CD4-positive, alpha-beta T cell treated with Interleukin-6 at 100 ng/mL for 8 hours (primary cell): Measurements from ENCODE around the gene RAB35.

Experiments
- DNase-seq: peaks from one replicate; pipeline ENCODE4 v3.0.0-alpha.2; 2020; ENCODE audit warnings: mixed read lengths, low spot score

RAB35 gene

GRCh38 chr12:120103371-120103770 is 13.2 kb downstream of the RAB35 start:
- no peak for DNase-seq

- DNase-seq = no peak
These were observed 13.6 kb downstream of the RAB35 start for GRCh38 chr12:120103044-120103338.

- no peak for DNase-seq
These were observed 14.1 kb downstream of the RAB35 start for GRCh38 chr12:120102189-120103043.

GRCh38 chr12:120101617-120102016 is 14.9 kb downstream of the RAB35 start:
- DNase-seq = no peak

- DNase-seq = no peak
These were observed 15.4 kb downstream of the RAB35 start for GRCh38 chr12:120101182-120101581.

- DNase-seq = no peak
These were observed 15.9 kb downstream of the RAB35 start for GRCh38 chr12:120100630-120101029.

- no peak for DNase-seq
These were observed 16.8 kb downstream of the RAB35 start for GRCh38 chr12:120099738-120100137.

GRCh38 chr12:120098756-120099470 is 17.6 kb downstream of the RAB35 start:
- DNase-seq = no peak

GRCh38 chr12:120096671-120097202 is 19.8 kb downstream of the RAB35 start:
- no peak for DNase-seq

GRCh38 chr12:120095736-120096135 is 20.8 kb downstream of the RAB35 start:
- DNase-seq = no peak

GRCh38 chr12:120095331-120095730 is 21.2 kb downstream of the RAB35 start:
- no peak for DNase-seq

GRCh38 chr12:120094485-120094884 is 22.1 kb downstream of the RAB35 start:
- no peak for DNase-seq

- DNase-seq = no peak
These were observed 22.8 kb downstream of the RAB35 start for GRCh38 chr12:120093592-120094355.

- DNase-seq = no peak
These were observed 23.3 kb downstream of the RAB35 start for GRCh38 chr12:120093336-120093591.

GRCh38 chr12:120092551-120093335 is 23.8 kb downstream of the RAB35 start:
- DNase-seq = no peak

- no peak for DNase-seq
These were observed 25.0 kb downstream of the RAB35 start for GRCh38 chr12:120091371-120092090.

GRCh38 chr12:120090626-120091295 is 25.8 kb downstream of the RAB35 start:
- no peak for DNase-seq

GRCh38 chr12:120090206-120090605 is 26.3 kb downstream of the RAB35 start:
- no peak for DNase-seq

GRCh38 chr12:120089796-120090195 is 26.8 kb downstream of the RAB35 start:
- DNase-seq = no peak

- DNase-seq = no peak
These were observed 27.4 kb downstream of the RAB35 start for GRCh38 chr12:120089105-120089504.
